Neural cell (in vitro differentiated cells): ENCODE measurements around the gene SUMO3. TPM values are rescaled to one million over a fixed set of nuclear protein-coding genes. Genes with fewer than 3 reads are reported as not detected.

ENCODE experiments used
- H2AFZ ChIP-seq: fragments of 200-600, 300-800 bp; sonication (generic), shearing (Covaris generic); 2 replicates; pipeline ENCODE4 v1.6.0; 2014; ENCODE audit warnings: low read depth, mild to moderate bottlenecking, antibody characterized with exemption, low read length, moderate library complexity
- H3F3A ChIP-seq: fragments of 200-600 bp; shearing (Covaris generic); 2 replicates; pipeline ENCODE4 v1.6.1; 2016; ENCODE audit warnings: mild to moderate bottlenecking, moderate library complexity, mixed read lengths, antibody characterized with exemption, low read length; ENCODE audit not compliant: insufficient read depth, poor library complexity, severe bottlenecking
- H3K27ac ChIP-seq: fragments of 200-600, 300-800 bp; sonication (generic), shearing (Covaris generic); 2 replicates; pipeline ENCODE4 v1.5.1; 2014; ENCODE audit warnings: mild to moderate bottlenecking, low read length, moderate library complexity
- H3K27me3 ChIP-seq: fragments of 300-800, 200-600 bp; sonication (generic), shearing (Covaris generic); 2 replicates; pipeline ENCODE4 v1.6.0; 2014; ENCODE audit warnings: mild to moderate bottlenecking, low read depth, low read length, moderate library complexity; ENCODE audit not compliant: insufficient read depth
- H3K36me3 ChIP-seq: fragments of 300-800, 200-600 bp; sonication (generic), shearing (Covaris generic); 2 replicates; pipeline ENCODE4 v1.5.1; 2014; ENCODE audit warnings: mild to moderate bottlenecking, antibody characterized with exemption, low read length, moderate library complexity; ENCODE audit not compliant: insufficient read depth
- H3K4me2 ChIP-seq: fragments of 300-800, 200-600 bp; sonication (generic), shearing (Covaris generic); 2 replicates; pipeline ENCODE4 v1.6.0; 2014; ENCODE audit warnings: mild to moderate bottlenecking, low read length
- H3K4me3 ChIP-seq: fragments of 300-800, 200-600 bp; sonication (generic), shearing (Covaris generic); 2 replicates; pipeline ENCODE4 v1.5.1; 2014; ENCODE audit warnings: mild to moderate bottlenecking, low read length, moderate library complexity
- H3K79me2 ChIP-seq: fragments of 200-600 bp; shearing (Covaris generic); replicated peaks from 2 replicates; pipeline ENCODE4 v1.6.0; 2014; ENCODE audit warnings: mild to moderate bottlenecking, low read length, moderate library complexity; ENCODE audit not compliant: insufficient read depth
- H3K9ac ChIP-seq: fragments of 300-800, 200-600 bp; sonication (generic), shearing (Covaris generic); 2 replicates; pipeline ENCODE4 v1.6.1; 2016; ENCODE audit warnings: mild to moderate bottlenecking, low read length, mixed read lengths
- H3K9me2 ChIP-seq: fragments of 200-600 bp; shearing (Covaris generic); 2 replicates; pipeline ENCODE4 v1.6.1; 2016; ENCODE audit warnings: mild to moderate bottlenecking, low read length, mixed read lengths; ENCODE audit not compliant: insufficient read depth
- H3K9me3 ChIP-seq: fragments of 200-600, 300-800 bp; sonication (generic), shearing (Covaris generic); 2 replicates; pipeline ENCODE4 v1.6.1; 2016; ENCODE audit warnings: mild to moderate bottlenecking, mixed run types, low read length, moderate library complexity, mixed read lengths
- H4K20me1 ChIP-seq: fragments of 200-600 bp; shearing (Covaris generic); 2 replicates; pipeline ENCODE4 v1.6.1; 2016; ENCODE audit warnings: mild to moderate bottlenecking, mixed run types; ENCODE audit not compliant: insufficient read depth
- CTCF ChIP-seq: fragments of 450-650 bp; IDR thresholded peaks from 2 replicates; pipeline ENCODE4 v1.5.1; 2014; ENCODE audit warnings: antibody characterized with exemption, mild to moderate bottlenecking, moderate library complexity; ENCODE audit not compliant: poor library complexity, severe bottlenecking
- EP300 ChIP-seq: fragments of 450-650 bp; conservative IDR thresholded peaks from 2 replicates; pipeline ENCODE4 v1.6.1; 2014; ENCODE audit warnings: antibody characterized with exemption, mild to moderate bottlenecking, moderate library complexity; ENCODE audit not compliant: poor library complexity, severe bottlenecking
- EZH2 ChIP-seq: fragments of 200-600, 300-800 bp; shearing (Covaris generic), sonication (generic); IDR thresholded peaks from 2 replicates; pipeline ENCODE4 v1.6.1; 2014; ENCODE audit warnings: antibody characterized with exemption, low read length, borderline replicate concordance, mild to moderate bottlenecking; ENCODE audit not compliant: insufficient read depth, poor library complexity, severe bottlenecking
- MXI1 ChIP-seq: fragments of 450-650 bp; conservative IDR thresholded peaks from 2 replicates; pipeline ENCODE4 v1.6.1; 2014; ENCODE audit warnings: antibody characterized with exemption, mild to moderate bottlenecking; ENCODE audit not compliant: poor library complexity, severe bottlenecking
- POLR2AphosphoS5 ChIP-seq: IDR thresholded peaks from 2 replicates; pipeline ENCODE4 v1.6.1; 2012
- RAD21 ChIP-seq: fragments of 450-650 bp; conservative IDR thresholded peaks from 2 replicates; pipeline ENCODE4 v1.6.1; 2014; ENCODE audit warnings: antibody characterized with exemption, mild to moderate bottlenecking, moderate library complexity
- REST ChIP-seq: IDR thresholded peaks from 2 replicates; pipeline ENCODE4 v1.6.1; 2012; ENCODE audit warnings: borderline replicate concordance
- SMC3 ChIP-seq: fragments of 450-650 bp; conservative IDR thresholded peaks from 2 replicates; pipeline ENCODE4 v1.6.1; 2014; ENCODE audit warnings: antibody characterized with exemption, mild to moderate bottlenecking, moderate library complexity; ENCODE audit not compliant: poor library complexity
- TAF1 ChIP-seq: IDR thresholded peaks from 2 replicates; pipeline ENCODE4 v1.6.1; 2012; ENCODE audit warnings: low read depth
- polyA plus RNA-seq: library from polyadenylated mRNA; depleted of rRNA; stranded (reverse); fragments of >200 nt; gene quantifications from 2 replicates; pipeline ENCODE4 v1.2.3, GENCODE V29; 2014

SUMO3 gene
- polyA plus RNA-seq, 1 donor from 2014 or later, result 113 TPM

GRCh38 chr21:44797775-44798174, 20.1 kb downstream of the SUMO3 start:
- Histone ChIP-seq H3K79me2 (peaks cover 55% of the 10 kb centered on the region), H4K20me1 (no peaks in the 10 kb centered on the region), H3K27ac (no peak overlapping the region), H3K4me2 (no peak overlapping the region), H3K9me3 (no peaks in the 10 kb centered on the region), H3K4me3 (no peak overlapping the region), H3K9ac (no peak overlapping the region), H3F3A (no peaks in the 10 kb centered on the region), H3K36me3 (peaks cover 6% of the 10 kb centered on the region), H3K27me3 (no peaks in the 10 kb centered on the region), H2AFZ (no peak overlapping the region), H3K9me2 (no peaks in the 10 kb centered on the region)
- TF ChIP-seq REST (no peak), EP300 (no peak), POLR2AphosphoS5 (no peak), EZH2 (no peak), CTCF (no peak), SMC3 (no peak), MXI1 (no peak), TAF1 (no peak), RAD21 (no peak)

GRCh38 chr21:44795342-44795741, 22.5 kb downstream of the SUMO3 start:
- Histone ChIP-seq H3K27me3 (no peaks in the 10 kb centered on the region), H3K9ac (no peak overlapping the region), H3K79me2 (peaks cover 52% of the 10 kb centered on the region), H3K9me3 (no peaks in the 10 kb centered on the region), H3K4me3 (no peak overlapping the region), H3K27ac (no peak overlapping the region), H3K36me3 (peaks cover 6% of the 10 kb centered on the region), H3K4me2 (no peak overlapping the region), H3K9me2 (no peaks in the 10 kb centered on the region), H2AFZ (no peak overlapping the region), H4K20me1 (no peaks in the 10 kb centered on the region), H3F3A (no peaks in the 10 kb centered on the region)
- TF ChIP-seq REST (no peak), EZH2 (no peak), EP300 (no peak), MXI1 (no peak), TAF1 (no peak), RAD21 (no peak), SMC3 (no peak), CTCF (no peak), POLR2AphosphoS5 (no peak)
